Stimulated activated CD4-positive, alpha-beta T cell treated with anti-CD3 and anti-CD28 coated beads, Interleukin-4, amount 100 ng/mL, for 48 hours (primary cell): ENCODE results near the gene NUDT19.
"Not testable (repeated sequence)": the region's sequence is repeated elsewhere in the genome, so short reads cannot be mapped to it uniquely, and the experiment has no call there.

Experiments
- DNase-seq, 2 donors: peaks; one replicate each; pipeline ENCODE4 v3.0.0-alpha.2; 2020; ENCODE audit warnings: low read depth in 2 of 2

Gene NUDT19

GRCh38 chr19:32674931-32675719 lies 16.5 kb upstream of the NUDT19 start, which contains the start of gene ANKRD27:
Gene ANKRD27, minus strand, starts transcription at chr19:32675180. Its CDS starts 16,165 bp downstream, at chr19:32659015.
- peak; percentile 97 for DNase-seq

GRCh38 chr19:32675720-32676185 lies 15.9 kb upstream of the NUDT19 start, which contains the start of gene RGS9BP:
Gene RGS9BP, plus strand, starts transcription at chr19:32675848. Its CDS starts 416 bp downstream, at chr19:32676264.
- DNase-seq: peak; percentile 51 to 56

GRCh38 chr19:32676186-32676894 lies 15.3 kb upstream of the NUDT19 start:
- DNase-seq: no peak

- no peak for DNase-seq
Measured at GRCh38 chr19:32676895-32677359, 14.7 kb upstream of the NUDT19 start.

- no peak for DNase-seq
Measured at GRCh38 chr19:32677657-32678056, 14.0 kb upstream of the NUDT19 start.

GRCh38 chr19:32680986-32681385 lies 10.6 kb upstream of the NUDT19 start:
- no peak for DNase-seq

GRCh38 chr19:32682317-32682716 lies 9.3 kb upstream of the NUDT19 start:
- no peak for DNase-seq

GRCh38 chr19:32686847-32687475 lies 4.7 kb upstream of the NUDT19 start:
- no peak for DNase-seq

GRCh38 chr19:32687681-32688080 lies 3.9 kb upstream of the NUDT19 start:
- no peak for DNase-seq

- no peak for DNase-seq
Measured at GRCh38 chr19:32688311-32688710, 3.3 kb upstream of the NUDT19 start.

- peak in 1 of 2 donors; percentile 51 for DNase-seq
Measured at GRCh38 chr19:32691952-32692726, 518 bp downstream of the NUDT19 start.

GRCh38 chr19:32692727-32693061 lies 1.1 kb downstream of the NUDT19 start:
- no peak for DNase-seq

GRCh38 chr19:32693151-32694108 lies 1.8 kb downstream of the NUDT19 start:
- peak in 1 of 2 donors; percentile 28 for DNase-seq

- not testable (repeated sequence) for DNase-seq
Measured at GRCh38 chr19:32694316-32694715, 2.7 kb downstream of the NUDT19 start.

GRCh38 chr19:32694851-32695250 lies 3.2 kb downstream of the NUDT19 start:
- not testable (repeated sequence) for DNase-seq

GRCh38 chr19:32695506-32695905 lies 3.9 kb downstream of the NUDT19 start:
- not testable (repeated sequence) for DNase-seq

- not testable (repeated sequence) for DNase-seq
Measured at GRCh38 chr19:32696771-32697170, 5.2 kb downstream of the NUDT19 start.

- not testable (repeated sequence) for DNase-seq
Measured at GRCh38 chr19:32700129-32700528, 8.5 kb downstream of the NUDT19 start.

- DNase-seq: no peak
Measured at GRCh38 chr19:32702010-32702409, 10.4 kb downstream of the NUDT19 start.

GRCh38 chr19:32704006-32704405 lies 12.4 kb downstream of the NUDT19 start:
- DNase-seq: not testable (repeated sequence)
